GM18498 (cell line): Measurements from ENCODE around the gene NADSYN1.

ENCODE experiments used
- ATAC-seq: cut with Tn5 transposase; IDR thresholded peaks from one replicate; pipeline ENCODE4 v1.9.1; 2021; ENCODE audit warnings: mild to moderate bottlenecking, moderate library complexity; ENCODE audit not compliant: unreplicated experiment

NADSYN1 gene

DNA sequence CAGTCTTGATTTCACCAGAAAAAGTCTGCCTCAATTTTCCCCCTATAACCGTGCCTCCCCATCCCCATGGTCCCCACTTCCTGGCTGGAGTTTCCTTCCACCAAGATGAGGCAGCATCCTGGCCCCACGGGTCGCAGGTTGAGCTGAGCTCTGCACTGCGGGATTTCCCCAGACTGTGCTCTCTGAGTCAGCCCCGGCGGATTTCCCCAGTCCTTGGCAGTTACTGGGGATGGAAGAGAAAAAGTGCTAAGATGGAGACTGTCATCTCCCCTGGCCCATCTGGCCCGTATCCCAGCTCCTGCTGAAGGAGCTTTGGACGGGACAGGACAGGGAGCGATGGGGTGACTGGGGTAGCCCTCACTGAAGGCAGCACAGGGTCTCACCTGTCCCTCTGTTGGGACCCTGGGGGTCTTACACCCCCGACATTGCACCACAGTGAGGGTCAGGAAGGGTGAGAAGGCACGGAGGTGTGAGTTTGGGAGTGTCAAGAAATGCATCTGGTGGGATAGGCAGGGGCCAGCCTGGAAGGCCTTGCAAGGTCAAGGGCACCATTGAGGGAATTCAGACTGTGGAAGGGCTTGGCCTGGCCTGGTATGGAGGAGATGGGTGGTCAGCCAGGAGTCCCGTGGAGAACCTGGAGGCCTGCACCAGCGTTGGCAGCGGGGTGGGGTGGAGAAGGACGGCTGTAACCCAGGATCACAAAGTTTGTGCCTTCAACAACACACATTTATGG is 36.5 kb downstream of the NADSYN1 start:
- no peak for ATAC-seq

DNA sequence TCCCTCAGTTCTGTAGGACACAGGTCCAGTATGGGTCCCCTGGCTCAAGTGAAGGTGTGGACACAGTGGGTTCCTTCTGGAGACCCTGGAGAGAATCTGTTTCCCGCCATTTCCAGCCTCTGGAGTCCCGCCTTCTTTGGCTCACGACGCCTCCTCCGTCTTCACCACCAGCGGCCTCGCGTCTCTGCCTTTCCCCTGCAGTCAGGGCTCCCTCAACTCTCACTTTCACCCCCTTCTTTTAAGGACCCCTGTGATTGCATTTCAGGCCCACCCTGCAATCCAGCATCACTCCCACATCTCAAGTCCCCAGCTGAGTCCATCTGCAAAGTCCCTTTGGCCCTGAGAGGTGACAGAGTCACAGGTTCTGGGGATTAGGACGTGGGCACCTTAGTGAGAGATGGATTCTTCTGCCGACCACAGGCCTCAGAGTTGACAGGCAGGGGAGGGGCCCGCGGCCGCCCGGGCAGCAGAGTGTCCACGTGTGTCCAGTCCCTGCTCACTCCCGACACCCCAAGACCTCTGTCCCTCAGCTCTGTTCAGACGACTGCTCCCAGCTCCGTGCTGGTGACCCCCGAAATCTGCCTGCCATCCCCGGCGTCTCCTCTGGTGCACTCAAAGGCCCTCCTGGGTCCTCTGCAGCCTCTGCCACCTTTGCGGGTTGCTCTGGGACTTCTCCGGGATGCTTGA is 37.2 kb downstream of the NADSYN1 start:
- no peak for ATAC-seq

DNA sequence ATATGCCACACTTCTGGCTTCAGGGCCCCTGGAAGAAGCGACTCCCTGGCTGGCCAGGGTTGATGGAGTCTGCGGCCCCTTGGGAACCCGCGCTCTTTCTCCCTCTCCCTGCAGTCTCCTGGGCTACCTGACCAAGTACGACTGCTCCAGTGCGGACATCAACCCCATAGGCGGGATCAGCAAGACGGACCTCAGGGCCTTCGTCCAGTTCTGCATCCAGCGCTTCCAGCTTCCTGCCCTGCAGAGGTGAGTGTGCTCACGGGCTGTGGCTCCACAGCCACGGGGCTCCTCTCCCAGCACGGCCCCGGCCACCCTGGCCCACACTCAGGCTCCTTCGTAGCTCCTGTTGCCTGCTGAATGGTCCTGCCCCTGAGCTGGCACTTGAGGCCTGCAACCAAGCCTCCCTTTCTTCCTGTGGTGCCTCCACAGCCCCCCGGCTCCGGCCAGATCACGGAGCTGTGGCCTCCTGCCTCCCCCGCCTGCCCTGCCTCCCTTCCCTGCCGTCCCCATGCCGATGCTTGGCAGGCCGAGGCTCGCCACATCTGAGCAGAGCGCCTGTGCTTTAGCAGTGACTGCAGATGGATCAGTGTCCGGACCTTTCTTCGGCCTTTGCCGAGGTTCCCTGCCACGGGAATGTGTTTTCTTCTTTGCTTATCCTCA is 37.9 kb downstream of the NADSYN1 start:
- no peak for ATAC-seq

DNA sequence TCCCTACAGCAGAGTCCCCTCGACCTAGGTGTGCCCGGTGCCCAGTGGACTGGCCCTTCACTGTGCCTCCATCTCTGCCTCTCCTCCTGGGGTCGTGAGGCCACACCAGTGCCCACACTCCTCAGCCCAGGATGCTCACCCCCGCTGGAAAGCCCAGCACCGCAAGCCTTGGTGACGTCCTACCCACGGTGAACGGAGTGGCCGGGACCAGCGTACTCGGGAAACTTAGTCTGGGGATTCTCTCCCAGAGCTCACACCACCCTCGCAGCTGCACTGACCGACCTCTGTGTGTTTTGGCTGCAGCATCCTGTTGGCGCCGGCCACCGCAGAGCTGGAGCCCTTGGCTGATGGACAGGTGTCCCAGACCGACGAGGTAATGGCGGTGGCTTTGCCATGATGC is 38.5 kb downstream of the NADSYN1 start:
- no peak for ATAC-seq

DNA sequence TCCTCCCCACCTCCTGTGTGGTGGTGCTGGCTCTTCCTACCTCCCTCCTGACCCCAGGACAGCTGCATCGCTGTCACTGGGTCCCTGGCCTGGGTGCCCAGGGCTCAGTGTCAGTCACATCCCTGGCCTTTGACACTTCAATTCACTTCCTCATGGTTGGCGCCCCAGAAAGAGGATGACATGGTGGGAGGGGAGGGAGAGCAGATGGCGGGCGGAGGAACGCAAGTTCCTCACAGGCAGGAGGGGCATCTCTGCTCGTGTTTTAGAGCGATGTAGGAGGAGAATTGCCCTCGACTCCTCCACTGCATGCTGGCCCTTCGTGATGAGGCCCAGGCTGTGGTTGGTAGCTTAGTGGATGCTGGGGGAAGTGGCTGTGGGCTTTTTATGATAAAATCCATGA is 38.9 kb downstream of the NADSYN1 start:
- ATAC-seq: no peak

DNA sequence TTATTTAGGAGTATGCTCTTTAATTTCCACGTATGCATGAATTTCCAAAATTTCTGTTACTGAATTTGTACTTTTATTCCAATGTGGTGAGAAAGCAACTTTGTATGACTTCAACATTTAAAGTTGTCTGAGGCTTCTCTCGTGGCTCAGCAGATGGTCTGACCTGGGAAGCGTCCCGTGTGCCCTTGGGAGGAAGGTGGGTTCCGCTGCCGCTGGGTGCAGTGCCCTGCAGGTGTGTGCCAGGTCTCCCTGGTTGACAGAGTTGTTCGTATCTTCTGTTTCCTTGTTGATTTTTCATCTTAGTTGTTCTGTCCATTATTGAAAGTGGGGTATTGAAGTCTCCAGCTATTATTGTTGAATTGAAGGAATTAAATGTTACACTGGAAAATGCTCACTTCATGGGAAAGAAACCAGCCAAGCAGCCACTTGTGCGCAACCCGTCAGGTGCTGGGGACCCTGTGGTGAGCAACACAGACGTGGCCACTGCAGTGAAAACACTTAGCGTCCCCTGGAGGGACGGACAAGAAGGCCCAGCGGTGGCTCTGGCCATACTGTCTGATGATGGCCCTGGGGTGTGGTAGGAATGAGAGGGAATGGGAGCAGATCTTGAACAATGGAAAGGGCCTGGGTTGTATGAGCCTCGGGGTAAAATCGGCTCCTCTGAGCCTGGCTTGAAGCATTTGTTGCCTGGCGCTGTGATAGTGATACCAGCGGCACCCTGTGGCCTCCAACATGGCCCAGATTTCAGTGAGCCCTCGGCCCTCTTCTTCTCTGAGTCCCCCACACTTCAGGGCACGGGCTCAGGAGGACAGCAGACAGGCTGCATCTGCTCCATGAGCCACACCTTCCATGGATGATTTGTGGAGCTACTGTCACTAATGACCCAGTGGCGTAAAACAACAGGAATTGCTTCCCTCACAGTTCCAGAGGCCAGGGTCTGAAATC is 42.6 kb downstream of the NADSYN1 start:
- no peak for ATAC-seq

DNA sequence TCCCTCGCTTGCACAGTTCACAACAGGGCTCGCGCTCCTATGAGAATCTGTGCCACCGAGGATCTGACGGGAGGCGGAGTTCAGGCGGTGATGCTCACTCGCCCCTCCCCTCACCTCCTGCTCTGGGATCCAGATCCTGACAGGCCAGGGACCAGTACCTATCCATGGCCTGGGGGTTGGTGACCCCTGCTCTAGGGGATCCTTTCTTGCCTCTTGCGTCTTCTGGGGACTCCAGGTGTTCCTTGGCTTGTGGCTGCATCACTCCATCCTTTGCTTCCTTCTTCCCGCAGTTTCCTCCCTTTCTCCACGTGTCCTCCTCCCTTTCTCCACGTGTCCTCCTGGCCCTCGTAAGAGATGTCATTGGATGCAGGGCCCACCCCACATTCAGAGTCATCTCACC is 43.4 kb downstream of the NADSYN1 start:
- no peak for ATAC-seq

DNA sequence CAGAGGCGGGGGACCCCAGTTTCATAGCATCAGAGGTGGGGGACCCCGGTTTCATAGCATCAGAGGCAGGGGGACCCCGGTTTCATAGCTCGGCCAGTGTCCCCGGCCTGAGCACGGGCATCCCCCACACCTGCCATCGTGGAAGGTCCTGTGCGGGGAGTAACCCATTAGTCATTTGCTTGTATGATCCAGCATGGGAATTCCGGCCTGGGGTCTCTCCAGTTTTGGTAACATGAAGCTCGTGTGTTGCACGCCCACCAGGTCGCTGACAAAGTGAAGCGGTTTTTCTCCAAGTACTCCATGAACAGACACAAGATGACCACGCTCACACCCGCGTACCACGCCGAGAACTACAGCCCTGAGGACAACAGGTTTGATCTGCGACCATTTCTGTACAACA is 45.1 kb downstream of the NADSYN1 start:
- no peak for ATAC-seq

DNA sequence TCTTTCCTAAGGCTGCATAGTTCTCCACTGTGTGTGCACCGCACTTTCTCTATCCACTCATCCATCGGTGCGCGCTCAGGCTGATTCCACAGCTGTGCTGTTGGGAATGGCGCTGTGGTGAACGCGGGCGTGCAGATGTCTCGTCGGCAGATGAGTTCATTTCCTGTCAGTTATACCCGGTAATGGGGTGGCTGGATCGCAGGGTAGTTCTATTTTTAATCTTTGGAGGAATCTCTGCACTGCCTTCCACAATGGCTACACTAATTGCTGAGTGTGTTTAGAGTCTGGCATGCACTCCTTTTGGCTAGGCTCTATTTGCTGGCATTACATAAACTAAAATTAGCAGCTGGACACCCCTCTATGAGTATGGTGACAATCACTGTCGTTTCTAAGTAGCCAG is 46.1 kb downstream of the NADSYN1 start:
- ATAC-seq: no peak

DNA sequence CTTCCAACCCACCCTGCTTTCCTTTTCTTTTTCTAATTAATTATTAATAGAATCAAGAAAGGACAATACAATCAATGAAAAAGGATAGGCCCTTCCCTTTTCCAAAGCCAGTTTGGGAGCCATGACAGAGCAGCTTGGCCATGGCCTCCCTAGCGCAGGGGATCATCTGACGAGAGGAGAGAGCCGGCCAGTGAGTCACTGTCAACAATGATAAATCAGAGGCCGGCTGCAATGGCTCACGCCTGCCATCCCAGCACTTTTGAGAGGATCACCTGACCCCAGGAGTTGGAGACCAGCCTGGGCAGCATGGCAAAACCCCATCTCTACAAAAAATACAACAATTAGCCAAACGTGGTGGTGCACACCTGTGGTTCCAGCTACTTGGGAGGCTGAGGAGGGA is 46.5 kb downstream of the NADSYN1 start:
- no peak for ATAC-seq

DNA sequence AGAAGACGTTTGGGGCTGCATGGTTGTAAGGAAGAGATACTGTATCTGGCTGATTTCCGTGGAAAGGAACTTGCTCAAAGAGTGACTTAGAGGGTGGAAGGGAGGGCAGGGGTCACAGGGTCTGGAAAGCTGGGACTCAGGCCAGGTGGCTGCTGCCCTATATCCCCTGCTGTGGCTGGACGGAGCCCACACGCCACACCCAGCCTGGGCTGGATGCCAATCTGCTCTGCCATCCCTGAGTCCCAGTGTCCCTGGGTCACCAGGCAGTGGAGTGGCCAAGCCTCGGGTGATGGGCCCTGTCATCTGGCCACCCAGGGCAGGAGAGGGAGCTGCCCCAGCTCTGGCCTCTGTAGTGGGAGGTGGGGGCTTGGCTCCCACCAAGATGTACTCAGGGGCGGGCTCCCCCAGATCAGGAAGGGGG is 47.6 kb downstream of the NADSYN1 start:
- no peak for ATAC-seq

DNA sequence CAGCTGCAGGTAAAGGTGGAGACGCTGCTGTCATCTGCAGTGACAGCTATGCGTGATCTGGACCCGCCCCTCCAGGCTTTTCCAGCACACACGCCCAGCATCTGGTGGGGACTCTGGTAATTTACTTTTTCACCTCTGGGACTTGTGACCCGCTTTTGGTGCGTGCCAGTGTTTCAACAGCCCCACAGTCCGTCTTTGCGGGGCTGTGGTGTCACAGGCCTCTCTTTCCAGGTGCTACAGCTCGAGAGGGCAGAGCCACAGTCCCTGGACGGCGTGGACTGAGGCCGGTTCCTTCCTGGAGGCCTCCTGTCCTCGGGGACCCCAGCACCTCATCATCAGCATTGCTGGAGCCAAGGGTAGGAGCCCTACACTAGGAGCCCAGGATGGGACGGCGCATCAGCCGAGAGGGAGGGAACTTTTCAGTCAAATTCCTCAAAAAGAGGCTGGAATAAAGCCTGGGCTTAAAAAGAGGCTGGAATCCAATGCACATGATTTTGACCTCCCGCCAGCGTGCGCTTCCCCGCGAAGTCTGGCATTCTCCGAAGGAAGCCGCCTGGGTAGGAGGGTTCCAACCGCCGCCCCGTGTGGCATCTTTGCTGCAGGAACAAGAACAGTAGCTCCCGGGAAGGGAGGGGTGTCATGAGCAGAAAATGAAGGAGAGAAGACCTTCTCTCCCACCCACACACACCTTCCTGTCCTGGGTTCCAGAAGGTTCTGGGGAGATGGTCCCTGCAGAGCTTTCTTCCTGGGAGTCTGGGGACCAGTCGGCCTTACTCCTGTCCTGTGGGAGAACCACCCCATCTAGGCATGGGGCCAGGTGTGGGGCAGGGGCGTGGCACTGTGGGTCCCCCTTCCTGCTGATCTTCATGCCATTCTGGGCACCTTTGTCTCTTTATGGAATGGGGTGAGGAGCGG is 48.3 kb downstream of the NADSYN1 start:
- ATAC-seq: no peak

DNA sequence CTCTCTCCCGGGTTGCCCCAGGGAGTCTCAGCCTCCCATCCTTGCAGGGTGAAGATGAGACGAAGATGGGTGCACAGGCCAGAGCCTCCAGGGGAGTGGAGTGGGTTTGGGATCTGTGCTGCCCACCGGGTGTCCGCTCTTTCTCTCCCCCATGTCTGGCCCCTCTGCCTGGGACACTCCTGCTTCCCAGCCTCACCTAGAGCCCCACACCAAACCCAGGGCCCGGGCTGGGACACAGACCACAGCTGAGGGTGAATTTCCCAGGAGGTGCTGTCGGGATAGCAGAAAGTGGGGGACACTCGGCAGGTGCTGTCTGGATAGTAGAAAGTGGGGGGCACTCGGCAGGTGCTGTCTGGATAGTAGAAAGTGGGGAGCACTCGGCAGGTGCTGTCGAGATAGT is 49.0 kb downstream of the NADSYN1 start:
- no peak for ATAC-seq

DNA sequence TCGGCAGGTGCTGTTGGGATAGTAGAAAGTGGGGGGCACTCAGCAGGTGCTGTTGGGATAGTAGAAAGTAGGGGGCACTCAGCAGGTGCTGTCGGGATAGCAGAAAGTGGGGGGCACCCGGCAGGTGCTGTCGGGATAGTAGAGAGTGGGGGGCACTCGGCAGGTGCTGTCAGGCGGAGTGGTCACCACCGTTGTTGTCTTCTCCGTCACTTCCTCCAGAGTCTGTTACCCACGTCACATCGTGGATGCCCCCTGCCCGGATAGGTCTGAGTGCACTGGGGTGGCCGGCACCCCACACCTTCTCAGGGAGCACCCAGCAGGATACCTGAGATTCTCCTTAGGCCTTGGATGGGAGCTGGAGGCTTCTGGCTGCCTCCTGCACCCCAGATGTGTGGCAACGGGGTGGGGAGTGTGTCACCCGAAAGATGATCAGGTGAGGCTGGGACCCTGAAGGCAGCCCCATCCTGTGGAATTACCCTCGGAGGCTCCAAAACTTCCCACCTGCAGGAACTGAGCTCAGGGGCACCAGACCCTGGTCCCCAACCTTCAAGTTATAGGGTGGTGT is 50.0 kb downstream of the NADSYN1 start:
- ATAC-seq: no peak

DNA sequence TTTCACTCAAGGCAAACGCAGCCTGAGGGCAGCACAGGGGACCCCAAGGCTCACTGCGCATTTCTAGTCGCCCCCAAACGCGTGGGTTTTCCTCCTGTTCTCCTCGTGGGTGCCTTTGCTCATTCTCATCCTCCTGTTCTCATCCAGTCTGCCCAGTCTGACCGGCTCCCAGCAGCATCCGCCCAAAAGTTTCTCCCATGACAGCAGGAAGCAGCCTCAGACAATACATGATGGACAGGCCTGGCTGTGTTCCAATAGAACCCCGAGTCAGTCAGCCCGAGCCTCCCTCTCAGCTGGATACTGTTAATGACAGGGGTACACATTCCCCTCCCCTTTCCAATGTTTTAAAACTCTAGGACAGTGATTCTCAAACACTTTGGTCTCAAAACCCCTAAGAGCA is 51.5 kb downstream of the NADSYN1 start:
- ATAC-seq: no peak

DNA sequence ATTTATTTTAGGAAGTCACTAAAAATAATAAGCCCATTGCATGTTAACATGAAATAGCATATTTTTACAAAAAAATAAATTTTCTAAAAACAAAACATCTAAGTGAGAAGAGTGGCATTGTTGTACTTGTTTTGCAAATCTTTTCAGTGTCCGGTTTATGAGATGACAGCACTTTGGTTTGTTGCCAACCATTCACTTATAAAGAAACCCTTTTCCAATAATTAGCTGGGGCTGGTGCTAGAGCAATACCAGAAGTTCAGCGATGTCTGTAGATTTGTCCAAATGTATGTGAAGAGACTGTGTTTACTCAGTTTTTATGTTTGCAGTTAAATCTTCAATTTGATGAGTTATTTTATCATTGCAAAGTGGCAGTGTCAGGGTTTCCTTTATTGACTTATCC is 52.0 kb downstream of the NADSYN1 start:
- ATAC-seq: no peak

DNA sequence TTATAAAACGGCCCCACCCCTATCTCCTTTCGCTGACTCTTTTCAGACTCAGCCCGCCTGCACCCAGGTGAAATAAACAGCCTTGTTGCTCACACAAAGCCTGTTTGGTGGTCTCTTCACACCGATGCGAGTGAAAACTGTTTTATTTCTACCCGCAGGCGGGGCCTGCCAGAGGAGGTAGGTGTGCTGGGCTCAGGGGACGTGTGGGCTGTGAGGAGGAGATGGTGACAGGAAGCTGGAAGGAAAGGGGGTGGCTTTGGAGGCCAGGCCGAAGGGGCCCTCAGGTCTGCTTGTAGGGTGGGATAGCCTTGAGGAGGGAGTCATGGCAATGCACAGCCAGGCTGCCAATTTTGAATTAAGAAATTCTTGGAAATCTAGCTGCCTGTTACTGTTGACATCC is 52.8 kb downstream of the NADSYN1 start:
- no peak for ATAC-seq

DNA sequence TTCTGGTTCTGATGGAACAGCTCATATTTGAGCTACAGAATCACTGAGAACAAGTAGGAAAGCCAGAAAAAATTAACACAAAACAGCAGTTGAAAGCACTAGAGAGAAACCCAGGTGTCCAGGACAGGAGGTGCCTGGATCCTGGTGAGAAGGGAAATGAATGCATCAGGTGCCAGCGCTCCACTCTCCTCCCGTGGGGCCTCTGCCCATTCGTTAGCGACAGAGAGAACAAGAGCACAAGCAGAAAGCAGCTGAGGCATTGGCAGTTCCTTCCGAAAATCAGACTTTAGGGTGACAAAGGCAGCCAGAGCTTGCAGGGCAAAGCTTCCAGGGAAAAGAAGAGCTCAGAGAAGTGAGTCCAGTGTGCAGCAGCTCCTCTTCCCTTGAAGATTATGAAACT is 54.1 kb downstream of the NADSYN1 start:
- ATAC-seq: no peak
